ENCODE measurements around the gene TNFRSF4.
"Not testable (repeated sequence)": the region's sequence is repeated elsewhere in the genome, so short reads cannot be mapped to it uniquely, and the experiment has no call there.

TNFRSF4 gene

DNA sequence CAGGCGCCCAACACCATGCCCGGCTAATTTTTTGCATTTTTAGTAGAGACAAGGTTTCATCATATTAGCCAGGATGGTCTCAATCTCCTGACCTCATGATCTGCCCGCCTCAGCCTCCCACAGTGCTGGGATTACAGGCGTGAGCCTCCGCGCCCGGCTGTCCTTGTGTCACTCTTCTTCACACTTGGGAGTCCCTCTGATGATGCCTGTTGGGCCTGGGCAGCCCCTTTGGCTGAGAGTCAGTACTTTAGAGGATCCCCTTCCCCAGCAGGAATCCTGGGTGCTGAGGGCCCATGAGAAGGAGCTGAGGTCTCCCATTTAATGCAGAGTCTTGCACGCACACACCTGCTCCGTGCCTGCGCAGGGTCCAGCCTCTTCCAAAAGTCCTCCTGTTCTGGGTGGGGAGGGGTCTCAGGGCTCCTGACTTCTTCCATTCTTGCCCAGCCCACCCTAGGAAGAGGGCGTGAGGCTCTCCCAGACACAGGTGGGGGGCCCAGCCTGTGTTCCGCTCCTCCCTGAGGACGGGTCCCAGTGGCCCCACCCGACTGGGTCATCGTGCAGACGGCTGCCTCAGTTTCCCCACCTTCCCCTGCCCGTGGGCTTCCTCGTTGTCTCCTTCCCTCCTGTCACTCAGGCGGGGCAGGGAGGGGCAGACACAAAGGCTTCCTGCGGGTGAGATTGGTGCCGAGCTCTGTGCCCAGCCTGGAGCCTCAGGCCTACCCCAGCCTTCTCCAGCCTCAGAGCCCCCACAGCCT lies 36.3 kb downstream of the TNFRSF4 start:
- H3K4me3 ChIP-seq: no peak overlapping the region
- no peak for DNase-seq (ENCODE audit: low read depth, low spot score)
- no peak overlapping the region for H3K9ac ChIP-seq (ENCODE audit: insufficient read length)
- no peaks in the 10 kb centered on the region for H3K36me3 ChIP-seq (ENCODE audit: insufficient read depth, low read length)
- no peak overlapping the region for H3K27ac ChIP-seq
- H3K9me3 ChIP-seq (ENCODE audit: low read depth, low read length): no peaks in the 10 kb centered on the region
- no peak for TF ChIP-seq POLR2AphosphoS5 (IDR thresholded peaks at IDR 0.05; ENCODE audit: borderline replicate concordance, low read depth, low read length)
- TF ChIP-seq FOXP2 (optimal IDR thresholded peaks at IDR 0.05; ENCODE audit: control extremely low read depth, extremely low read length, insufficient read depth): no peak
- TF ChIP-seq EZH2 (IDR thresholded peaks at IDR 0.05): no peak

DNA sequence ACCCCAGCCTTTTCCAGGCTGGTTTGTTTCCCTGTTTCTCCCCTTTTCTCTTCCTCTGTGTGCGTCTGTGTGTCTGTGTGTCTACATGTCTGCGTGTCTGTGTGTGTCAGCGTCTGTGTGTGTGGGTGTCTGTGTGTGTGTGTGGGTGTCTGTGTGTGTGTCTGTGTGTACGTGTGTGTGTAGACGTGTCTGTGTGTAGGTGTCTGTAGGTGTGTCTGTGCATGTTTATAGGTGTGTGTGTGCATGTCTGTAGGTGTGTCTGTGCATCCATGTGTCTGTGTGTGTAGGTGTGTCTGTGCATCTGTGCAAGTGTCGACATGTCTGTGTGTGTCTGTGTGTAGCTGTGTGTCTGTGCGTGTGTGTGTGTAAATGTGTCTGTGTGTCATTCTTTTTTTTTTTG lies 37.0 kb downstream of the TNFRSF4 start:
- Histone ChIP-seq H3K9ac (ENCODE audit: insufficient read length) (no peak overlapping the region), H3K27ac (no peak overlapping the region), H3K4me3 (no peak overlapping the region), H3K9me3 (ENCODE audit: low read depth, low read length) (no peaks in the 10 kb centered on the region), H3K36me3 (ENCODE audit: insufficient read depth, low read length) (no peaks in the 10 kb centered on the region)
- TF ChIP-seq EZH2 (IDR thresholded peaks at IDR 0.05): no peak
- TF ChIP-seq POLR2AphosphoS5 (IDR thresholded peaks at IDR 0.05; ENCODE audit: borderline replicate concordance, low read depth, low read length): no peak
- no peak for TF ChIP-seq FOXP2 (optimal IDR thresholded peaks at IDR 0.05; ENCODE audit: control extremely low read depth, extremely low read length, insufficient read depth)
- DNase-seq (ENCODE audit: low read depth, low spot score): no peak

DNA sequence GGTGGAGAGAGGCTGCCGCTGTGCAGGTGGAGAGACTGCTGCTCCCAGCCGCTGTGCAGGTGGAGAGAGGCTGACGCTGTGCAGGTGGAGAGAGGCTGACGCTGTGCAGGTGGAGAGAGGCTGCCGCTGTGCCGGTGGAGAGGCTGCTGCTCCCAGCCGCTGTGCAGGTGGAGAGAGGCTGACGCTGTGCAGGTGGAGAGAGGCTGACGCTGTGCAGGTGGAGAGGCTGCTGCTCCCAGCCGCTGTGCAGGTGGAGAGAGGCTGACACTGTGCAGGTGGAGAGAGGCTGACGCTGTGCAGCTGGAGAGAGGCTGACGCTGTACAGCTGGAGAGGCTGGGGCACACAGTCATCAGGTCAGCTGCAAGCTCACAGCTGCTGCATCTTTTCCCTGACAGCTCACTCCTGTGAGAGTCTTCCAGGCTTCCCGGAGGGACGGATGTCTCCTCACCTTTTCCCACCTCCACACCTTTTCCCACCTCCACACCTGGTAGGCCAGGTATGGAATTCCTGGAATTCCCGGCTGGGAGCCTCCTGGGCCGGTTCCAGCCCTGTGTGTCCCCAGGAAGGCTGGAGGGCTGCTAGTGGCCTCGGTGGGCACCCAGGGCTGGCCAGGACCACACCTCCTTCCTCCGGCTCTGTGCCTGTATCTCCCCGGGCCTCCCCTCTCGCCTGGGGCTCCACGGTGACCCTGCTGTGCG lies 37.7 kb downstream of the TNFRSF4 start:
- not testable (repeated sequence) for DNase-seq (ENCODE audit: low read depth, low spot score); H3K9me3 ChIP-seq (ENCODE audit: low read depth, low read length); H3K36me3 ChIP-seq (ENCODE audit: insufficient read depth, low read length)

DNA sequence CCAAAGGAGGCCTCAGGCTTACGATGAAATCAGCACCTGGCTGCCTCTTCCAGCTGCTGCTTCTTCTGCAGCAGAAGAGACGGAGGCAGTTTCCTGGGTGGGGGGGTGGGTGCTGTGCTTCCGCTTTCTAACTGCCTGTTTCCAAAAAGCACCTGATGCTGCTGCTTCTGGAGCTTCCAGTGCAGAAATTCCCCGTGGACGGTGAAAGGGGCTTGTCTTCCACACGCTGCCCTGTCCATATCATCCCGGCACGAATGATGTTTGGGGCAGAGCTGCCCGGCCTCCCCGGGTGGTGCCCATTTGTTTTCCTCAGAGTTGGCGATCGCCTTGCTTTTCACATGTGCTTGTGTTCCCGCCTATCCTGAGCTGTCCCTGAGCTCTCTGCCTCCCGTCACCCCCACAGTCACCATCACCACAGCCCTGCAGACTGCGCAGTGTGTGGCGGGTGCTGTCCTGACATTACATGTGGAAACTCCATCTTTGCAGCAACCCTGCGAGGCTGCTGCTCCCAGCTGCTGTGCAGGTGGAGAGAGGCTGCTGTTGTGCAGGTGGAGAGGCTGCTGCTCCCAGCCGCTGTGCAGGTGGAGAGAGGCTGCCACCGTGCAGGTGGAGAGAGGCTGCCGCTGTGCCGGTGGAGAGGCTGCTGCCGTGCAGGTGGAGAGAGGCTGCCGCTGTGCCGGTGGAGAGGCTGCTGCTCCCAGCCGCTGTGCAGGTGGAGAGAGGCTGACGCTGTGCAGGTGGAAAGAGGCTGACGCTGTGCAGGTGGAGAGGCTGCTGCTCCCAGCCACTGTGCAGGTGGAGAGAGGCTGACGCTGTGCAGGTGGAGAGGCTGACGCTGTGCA lies 38.5 kb downstream of the TNFRSF4 start:
- TF ChIP-seq EZH2 (IDR thresholded peaks at IDR 0.05): no peak
- no peak for TF ChIP-seq POLR2AphosphoS5 (IDR thresholded peaks at IDR 0.05; ENCODE audit: borderline replicate concordance, low read depth, low read length)
- no peak for TF ChIP-seq FOXP2 (optimal IDR thresholded peaks at IDR 0.05; ENCODE audit: control extremely low read depth, extremely low read length, insufficient read depth)
- no peaks in the 10 kb centered on the region for H3K36me3 ChIP-seq (ENCODE audit: insufficient read depth, low read length)
- no peak for DNase-seq (ENCODE audit: low read depth, low spot score)
- no peak overlapping the region for H3K27ac ChIP-seq
- no peaks in the 10 kb centered on the region for H3K9me3 ChIP-seq (ENCODE audit: low read depth, low read length)
- no peak overlapping the region for H3K9ac ChIP-seq (ENCODE audit: insufficient read length)
- no peak overlapping the region for H3K4me3 ChIP-seq

More for the DNA sequence above, 37.7 kb downstream of the TNFRSF4 start:
- H3K9ac ChIP-seq (ENCODE audit: insufficient read length); H3K27ac ChIP-seq; H3K4me3 ChIP-seq: not testable (repeated sequence)

DNA sequence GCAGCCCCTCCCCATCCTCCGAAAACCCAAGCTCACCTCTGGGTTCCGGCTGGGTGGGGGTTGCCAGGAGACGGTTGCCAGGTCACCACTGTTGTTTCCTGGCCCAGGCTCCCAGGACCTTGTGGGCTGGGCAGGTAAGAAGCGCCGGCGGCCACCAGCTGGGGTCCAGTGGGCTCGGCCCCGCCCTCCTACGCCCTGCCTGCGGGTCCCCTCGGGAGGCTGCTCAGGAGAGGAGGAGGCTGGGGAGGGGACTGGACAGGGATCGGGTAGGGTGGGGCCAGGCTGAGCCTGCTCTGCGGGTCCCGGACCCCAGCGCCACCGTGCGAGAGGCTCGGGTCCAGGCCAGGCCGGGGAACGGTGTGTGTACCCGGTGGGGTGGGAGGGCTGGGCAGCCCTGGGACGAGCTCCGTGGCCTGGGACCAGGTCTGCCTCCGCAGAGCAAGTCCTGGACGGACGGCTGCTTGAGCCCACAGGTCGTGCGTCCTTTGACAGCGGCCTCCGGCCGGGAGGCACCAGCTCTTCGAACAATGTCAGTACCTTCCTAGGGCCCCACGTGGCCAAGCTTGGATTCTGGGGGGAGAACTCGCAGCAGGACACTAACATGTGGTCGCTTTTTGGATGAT lies 40.0 kb downstream of the TNFRSF4 start, which contains the start of gene TTLL10:
Gene TTLL10 (plus strand): TSS at position 88 of the 623 bp plus-strand sequence. CDS start 5,336 bp downstream, outside the sequence.
- no peak within 1 kb of the TSS for H3K27ac ChIP-seq
- H3K9me3 ChIP-seq (ENCODE audit: low read depth, low read length): no peaks in the 10 kb centered on the region
- no peaks in the 10 kb centered on the region for H3K36me3 ChIP-seq (ENCODE audit: insufficient read depth, low read length)
- H3K4me3 ChIP-seq: no peak within 1 kb of the TSS
- no peak within 1 kb of the TSS for H3K9ac ChIP-seq (ENCODE audit: insufficient read length)
- TF ChIP-seq EZH2 (IDR thresholded peaks at IDR 0.05) (no peak), FOXP2 (optimal IDR thresholded peaks at IDR 0.05; ENCODE audit: control extremely low read depth, extremely low read length, insufficient read depth) (no peak), POLR2AphosphoS5 (IDR thresholded peaks at IDR 0.05; ENCODE audit: borderline replicate concordance, low read depth, low read length) (no peak)
- DNase-seq (ENCODE audit: low read depth, low spot score): no peak

DNA sequence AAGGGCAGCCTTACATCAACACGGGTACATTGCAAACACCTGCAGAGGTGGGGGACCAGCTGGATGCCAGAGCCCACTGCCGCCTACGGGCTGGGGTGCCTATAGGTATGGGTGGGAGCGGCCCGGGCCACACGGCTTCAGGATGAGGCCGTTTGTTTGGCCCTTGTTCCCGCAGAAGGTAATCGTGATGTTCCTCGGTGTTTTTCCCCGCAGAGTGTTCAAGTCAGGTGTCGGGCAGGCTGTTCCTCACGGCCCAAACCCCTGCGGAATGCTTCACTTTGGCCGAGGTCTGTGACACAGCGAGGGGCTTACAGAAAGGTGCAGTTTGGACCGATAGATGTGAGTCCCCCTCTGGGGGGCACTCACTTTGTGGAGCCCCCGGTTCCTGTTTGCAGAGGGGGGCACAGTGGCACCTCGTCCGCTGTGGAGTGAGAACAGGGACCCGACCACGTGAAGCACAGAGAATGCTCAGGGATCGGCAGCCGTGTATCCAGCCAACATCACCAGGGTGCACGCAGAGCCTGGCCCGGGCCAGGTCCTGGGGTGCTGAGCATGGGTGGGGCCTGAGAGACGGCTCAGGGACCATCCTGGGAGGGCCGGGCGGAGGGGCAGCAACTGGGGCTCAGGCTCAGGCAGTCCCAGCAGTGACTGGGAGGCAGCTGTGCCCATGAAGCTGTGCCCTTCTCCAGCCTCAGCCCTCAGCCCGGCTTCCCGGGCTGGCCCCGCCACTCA lies 40.7 kb downstream of the TNFRSF4 start:
- DNase-seq (ENCODE audit: low read depth, low spot score): no peak
- Histone ChIP-seq H3K27ac (no peak overlapping the region), H3K4me3 (no peak overlapping the region), H3K36me3 (ENCODE audit: insufficient read depth, low read length) (no peaks in the 10 kb centered on the region), H3K9me3 (ENCODE audit: low read depth, low read length) (no peaks in the 10 kb centered on the region), H3K9ac (ENCODE audit: insufficient read length) (no peak overlapping the region)
- no peak for TF ChIP-seq FOXP2 (optimal IDR thresholded peaks at IDR 0.05; ENCODE audit: control extremely low read depth, extremely low read length, insufficient read depth)
- no peak for TF ChIP-seq POLR2AphosphoS5 (IDR thresholded peaks at IDR 0.05; ENCODE audit: borderline replicate concordance, low read depth, low read length)

DNA sequence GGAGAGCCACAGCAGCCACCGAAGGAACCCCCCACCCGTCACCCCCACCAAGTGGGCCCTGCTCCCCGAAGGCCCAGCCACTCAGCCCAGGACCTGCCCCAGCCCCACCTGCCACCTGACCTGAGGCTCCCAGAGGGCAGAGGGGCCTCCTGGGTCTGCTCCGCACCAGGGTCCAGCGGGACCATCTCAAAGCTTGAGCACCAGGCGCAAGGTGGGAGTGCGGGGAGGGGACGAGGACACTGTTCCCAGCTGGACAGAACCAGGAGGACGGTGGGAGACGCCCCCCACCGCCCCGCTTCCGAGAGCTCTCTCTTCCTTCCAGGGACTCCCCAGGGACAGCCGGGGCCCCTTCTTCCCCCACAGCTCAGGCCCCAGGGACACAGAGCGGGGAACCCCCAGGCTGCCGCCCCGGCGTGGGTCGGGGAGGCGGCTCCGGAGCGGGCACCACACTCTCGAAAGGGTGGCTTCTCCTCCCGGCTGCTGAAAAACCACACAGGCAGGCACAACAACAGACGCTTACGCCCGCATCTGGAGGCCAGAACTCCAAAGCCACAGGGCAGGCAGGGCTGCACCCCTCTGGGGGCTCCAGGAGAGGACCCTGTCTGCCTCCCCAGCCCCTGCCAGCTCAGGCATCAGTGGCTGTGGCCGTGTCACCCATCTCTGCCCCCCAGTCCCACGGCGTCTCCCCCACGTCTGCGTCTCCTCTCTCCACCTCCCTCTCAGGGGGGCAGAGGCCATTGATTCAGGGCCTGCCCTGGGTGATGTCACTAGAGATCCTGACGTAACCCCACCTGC lies 42.2 kb downstream of the TNFRSF4 start:
- TF ChIP-seq FOXP2 (optimal IDR thresholded peaks at IDR 0.05; ENCODE audit: control extremely low read depth, extremely low read length, insufficient read depth) (no peak), POLR2AphosphoS5 (IDR thresholded peaks at IDR 0.05; ENCODE audit: borderline replicate concordance, low read depth, low read length) (no peak), EZH2 (IDR thresholded peaks at IDR 0.05) (no peak)
- H3K4me3 ChIP-seq: no peak overlapping the region
- H3K27ac ChIP-seq: no peak overlapping the region
- no peak for DNase-seq (ENCODE audit: low read depth, low spot score)
- H3K9ac ChIP-seq (ENCODE audit: insufficient read length): no peak overlapping the region
- H3K9me3 ChIP-seq (ENCODE audit: low read depth, low read length): no peaks in the 10 kb centered on the region
- no peaks in the 10 kb centered on the region for H3K36me3 ChIP-seq (ENCODE audit: insufficient read depth, low read length)

Measured in SK-N-MC (cell line).